IPS-20b (cell line): ENCODE data around the gene GALNT18.
A peak's percentile ranks its signal among the peaks of the same experiment; 100 is the strongest.

Experiments used
- H3K27ac ChIP-seq: one replicate; pipeline ENCODE4 v1.5.1; 2013; ENCODE audit warnings: low read length
- H3K27me3 ChIP-seq: 2 replicates; pipeline ENCODE4 v1.6.1; 2013; ENCODE audit warnings: mild to moderate bottlenecking, low read length, inconsistent platforms; ENCODE audit not compliant: insufficient read depth
- H3K36me3 ChIP-seq: 2 replicates; pipeline ENCODE4 v1.6.1; 2013; ENCODE audit warnings: low read depth, mild to moderate bottlenecking, inconsistent platforms, low read length, moderate library complexity; ENCODE audit not compliant: insufficient read depth
- H3K4me1 ChIP-seq: 2 replicates; pipeline ENCODE4 v1.6.1; 2013; ENCODE audit warnings: mild to moderate bottlenecking, control low read depth, inconsistent platforms, low read length, moderate library complexity; ENCODE audit not compliant: insufficient read depth
- H3K4me3 ChIP-seq: 2 replicates; pipeline ENCODE4 v1.5.1; 2013; ENCODE audit warnings: mild to moderate bottlenecking, low read length, inconsistent platforms
- H3K9ac ChIP-seq: 2 replicates; pipeline ENCODE4 v1.6.1; 2013; ENCODE audit warnings: low read depth, mild to moderate bottlenecking, inconsistent platforms, low read length, moderate library complexity
- H3K9me3 ChIP-seq: 2 replicates; pipeline ENCODE4 v1.6.1; 2013; ENCODE audit warnings: mild to moderate bottlenecking, low read depth, low read length, inconsistent platforms; ENCODE audit not compliant: insufficient read depth

GALNT18 gene

DNA sequence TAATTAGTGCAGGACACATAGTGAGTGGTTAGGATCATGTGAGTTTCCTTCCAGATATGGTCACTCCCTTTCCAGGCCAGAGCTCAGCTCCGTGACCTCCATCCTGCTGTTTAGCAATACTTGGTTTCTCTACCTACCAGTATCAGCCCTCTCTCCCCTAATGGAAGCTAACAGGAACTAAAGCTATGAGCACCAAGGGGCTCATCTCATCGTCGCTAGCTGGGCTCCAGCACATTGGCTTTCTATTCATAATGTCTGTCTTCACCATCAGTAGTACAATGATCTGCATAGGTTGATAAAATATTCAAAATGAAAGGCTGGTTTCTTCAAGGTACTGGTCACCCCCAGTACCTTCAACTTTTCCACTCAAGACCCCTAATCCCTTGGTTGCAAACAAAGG lies 2.4 kb upstream of the GALNT18 start:
- H3K4me3 ChIP-seq: no peak overlapping the region
- no peaks in the 10 kb centered on the region for H3K36me3 ChIP-seq
- H3K27ac ChIP-seq: no peak overlapping the region
- H3K4me1 ChIP-seq: peaks cover 14% of the 10 kb centered on the region
- peaks cover 76% of the 10 kb centered on the region for H3K27me3 ChIP-seq
- no peaks in the 10 kb centered on the region for H3K9me3 ChIP-seq
- no peak overlapping the region for H3K9ac ChIP-seq

DNA sequence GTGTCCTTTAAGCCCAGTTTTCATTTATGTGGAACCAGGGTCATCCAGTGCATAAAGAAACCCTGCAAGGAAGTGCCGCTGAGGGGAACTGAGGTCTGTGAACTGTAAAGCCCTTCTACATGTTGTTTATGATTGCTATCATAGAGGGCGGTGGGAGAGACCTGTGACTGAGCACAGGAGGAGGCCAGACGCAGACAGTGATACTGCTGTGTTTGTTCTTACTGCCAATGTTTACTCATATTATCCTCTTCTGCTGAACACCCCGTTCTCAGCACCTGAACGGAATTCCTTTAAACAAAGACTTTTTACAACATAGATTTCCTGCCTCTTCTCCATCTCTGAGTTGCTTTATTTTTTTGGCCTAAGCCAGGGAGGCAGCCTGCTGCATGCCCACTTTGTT lies 967 bp upstream of the GALNT18 start:
- H3K27me3 ChIP-seq: peaks cover 81% of the 10 kb centered on the region
- H3K9me3 ChIP-seq: no peaks in the 10 kb centered on the region
- H3K36me3 ChIP-seq: no peaks in the 10 kb centered on the region
- H3K9ac ChIP-seq: no peak overlapping the region
- peaks cover 10% of the 10 kb centered on the region; the same call in 1 of the 2 replicates for H3K4me1 ChIP-seq
- H3K27ac ChIP-seq: no peak overlapping the region
- no peak overlapping the region for H3K4me3 ChIP-seq

- Histone ChIP-seq H3K4me3 (peak overlapping the region; percentile 63), H3K27ac (no peak overlapping the region), H3K9me3 (no peaks in the 10 kb centered on the region), H3K4me1 (peaks cover 10% of the 10 kb centered on the region; the same call in 1 of the 2 replicates), H3K27me3 (peaks cover 76% of the 10 kb centered on the region), H3K9ac (no peak overlapping the region), H3K36me3 (no peaks in the 10 kb centered on the region)
Measured at GRCh38 chr11:11622340-11622706, 518 bp upstream of the GALNT18 start.

DNA sequence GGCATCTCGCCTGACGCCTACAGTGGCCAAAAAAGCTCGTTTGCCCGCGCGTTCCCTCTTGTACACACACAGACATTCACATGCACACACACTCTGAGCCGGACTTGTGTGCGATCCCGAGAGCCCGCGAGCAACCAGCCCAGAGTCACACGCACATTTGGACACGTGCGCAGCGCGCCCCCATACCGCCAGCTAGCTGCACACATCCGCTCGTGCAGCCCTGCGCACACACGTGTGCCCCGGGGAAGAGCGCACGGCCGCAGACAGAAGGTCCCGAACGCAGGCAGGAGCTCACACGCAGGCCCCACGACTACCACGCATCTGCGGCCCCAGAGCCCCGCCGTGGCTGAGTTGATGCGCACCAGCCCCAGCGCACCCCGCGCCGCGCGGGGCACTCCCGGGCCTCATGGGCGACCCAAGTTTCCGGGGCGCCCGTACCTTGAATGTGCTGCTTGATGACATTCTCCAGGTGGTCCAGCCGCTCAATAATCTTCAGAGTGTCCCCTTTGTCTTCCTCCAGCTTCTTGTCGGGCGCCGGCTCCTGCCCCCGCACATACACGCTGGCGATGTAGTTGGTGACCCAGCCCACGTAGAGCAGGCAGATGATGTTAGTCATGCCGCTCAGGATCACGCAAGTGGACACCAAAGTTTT lies 758 bp downstream of the GALNT18 start:
- peaks cover 70% of the 10 kb centered on the region for H3K27me3 ChIP-seq
- H3K9me3 ChIP-seq: no peaks in the 10 kb centered on the region
- H3K27ac ChIP-seq: no peak overlapping the region
- H3K36me3 ChIP-seq: no peaks in the 10 kb centered on the region
- peak overlapping the region; percentile 56; the same call in 1 of the 2 replicates for H3K9ac ChIP-seq
- H3K4me1 ChIP-seq: peaks cover 4% of the 10 kb centered on the region; the same call in 1 of the 2 replicates
- peak overlapping the region; percentile 79 for H3K4me3 ChIP-seq

DNA sequence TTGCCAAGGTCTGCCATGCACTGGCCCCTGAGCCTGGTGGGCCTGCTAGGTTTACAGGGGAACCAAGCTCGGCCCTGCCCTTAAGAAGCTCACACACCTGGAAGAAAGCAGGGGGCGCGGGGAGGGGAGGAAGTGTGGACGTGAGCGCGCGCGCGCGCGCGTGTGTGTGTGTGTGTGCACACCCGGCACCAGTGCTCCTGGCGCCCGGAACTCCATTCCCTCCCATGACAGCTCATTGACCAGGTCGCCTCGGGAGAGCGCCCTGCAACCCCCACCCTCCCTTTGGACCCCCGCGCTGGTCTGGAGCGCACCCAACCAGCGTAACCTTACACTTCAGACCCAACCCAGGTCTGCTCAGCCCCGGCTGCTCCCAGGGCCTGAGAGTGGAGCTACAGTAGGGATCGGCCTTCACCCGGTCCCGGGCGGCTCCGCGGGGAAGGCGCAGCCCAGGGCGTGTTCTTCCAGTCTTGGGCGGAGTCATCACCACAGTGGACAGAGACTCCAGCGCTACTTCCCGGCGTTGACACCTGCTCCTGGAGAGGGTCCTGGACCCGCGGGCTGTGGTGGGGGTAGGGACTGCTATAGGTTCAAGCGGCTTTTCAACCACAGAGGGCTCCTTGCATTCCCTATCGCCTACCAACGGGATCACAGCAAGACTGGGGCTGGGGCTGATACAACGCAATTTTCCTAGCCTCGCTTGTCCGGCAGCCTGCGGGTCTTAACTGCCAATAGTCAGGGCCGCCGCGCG lies 1.5 kb downstream of the GALNT18 start:
- Histone ChIP-seq H3K4me3 (peak overlapping the region; percentile 79), H3K27me3 (peaks cover 63% of the 10 kb centered on the region), H3K27ac (no peak overlapping the region), H3K9me3 (no peaks in the 10 kb centered on the region), H3K4me1 (peaks cover 4% of the 10 kb centered on the region; the same call in 1 of the 2 replicates), H3K36me3 (no peaks in the 10 kb centered on the region), H3K9ac (peak overlapping the region; percentile 56; the same call in 1 of the 2 replicates)

DNA sequence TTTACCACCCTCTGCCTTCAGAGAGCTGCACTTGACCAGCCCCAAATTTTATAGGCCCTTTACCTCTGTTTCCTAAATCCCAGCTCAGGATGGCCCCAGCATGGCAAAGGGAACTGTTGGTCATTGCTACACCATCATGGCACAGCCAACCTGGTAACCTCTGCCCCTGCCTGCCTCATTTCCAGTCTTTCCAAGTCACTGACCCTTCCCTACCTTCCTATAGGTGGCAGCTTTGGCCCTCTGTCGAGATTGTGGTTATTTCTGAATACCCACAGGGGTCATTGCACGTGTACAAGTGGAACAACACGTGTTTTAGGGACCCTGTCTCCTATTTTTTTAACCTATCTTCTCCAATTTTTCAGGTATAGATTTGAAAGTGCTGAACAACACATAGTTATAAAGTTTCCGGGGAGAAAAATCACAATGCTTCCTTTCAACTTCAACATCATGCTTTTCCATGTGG lies 2.8 kb downstream of the GALNT18 start:
- Histone ChIP-seq H3K27me3 (peaks cover 52% of the 10 kb centered on the region), H3K9me3 (no peaks in the 10 kb centered on the region), H3K36me3 (no peaks in the 10 kb centered on the region), H3K9ac (no peak overlapping the region), H3K4me1 (peaks cover 4% of the 10 kb centered on the region; the same call in 1 of the 2 replicates), H3K4me3 (no peak overlapping the region), H3K27ac (no peak overlapping the region)

- Histone ChIP-seq H3K27me3 (peaks cover 22% of the 10 kb centered on the region), H3K4me3 (no peak overlapping the region), H3K9ac (no peak overlapping the region), H3K27ac (no peak overlapping the region), H3K9me3 (no peaks in the 10 kb centered on the region), H3K4me1 (no peaks in the 10 kb centered on the region; the same call in 1 of the 2 replicates), H3K36me3 (no peaks in the 10 kb centered on the region)
Measured at GRCh38 chr11:11615086-11615485, 6.7 kb downstream of the GALNT18 start.

DNA sequence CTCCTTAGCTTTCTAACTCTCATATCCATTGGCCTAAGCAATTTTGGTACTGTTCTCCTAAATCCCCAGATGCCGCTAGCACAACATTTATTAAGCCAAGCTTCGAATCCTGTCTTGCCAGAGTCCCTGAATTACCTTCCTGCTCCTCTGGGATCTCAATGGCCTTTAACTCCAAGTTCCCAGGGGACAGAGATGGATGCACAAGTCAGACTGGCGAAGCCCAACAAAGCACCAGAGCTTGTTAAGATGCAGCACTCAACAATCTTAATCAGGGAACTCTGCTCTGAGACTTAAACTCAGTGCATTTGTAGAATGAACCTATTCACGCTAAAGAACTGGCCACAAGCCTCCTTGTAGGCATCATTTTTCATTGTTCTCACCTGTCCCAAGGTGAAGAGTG lies 9.4 kb downstream of the GALNT18 start:
- Histone ChIP-seq H3K36me3 (no peaks in the 10 kb centered on the region), H3K9me3 (no peaks in the 10 kb centered on the region), H3K4me1 (peaks cover 6% of the 10 kb centered on the region; the same call in 1 of the 2 replicates), H3K9ac (no peak overlapping the region), H3K4me3 (no peak overlapping the region), H3K27me3 (no peaks in the 10 kb centered on the region), H3K27ac (no peak overlapping the region)

DNA sequence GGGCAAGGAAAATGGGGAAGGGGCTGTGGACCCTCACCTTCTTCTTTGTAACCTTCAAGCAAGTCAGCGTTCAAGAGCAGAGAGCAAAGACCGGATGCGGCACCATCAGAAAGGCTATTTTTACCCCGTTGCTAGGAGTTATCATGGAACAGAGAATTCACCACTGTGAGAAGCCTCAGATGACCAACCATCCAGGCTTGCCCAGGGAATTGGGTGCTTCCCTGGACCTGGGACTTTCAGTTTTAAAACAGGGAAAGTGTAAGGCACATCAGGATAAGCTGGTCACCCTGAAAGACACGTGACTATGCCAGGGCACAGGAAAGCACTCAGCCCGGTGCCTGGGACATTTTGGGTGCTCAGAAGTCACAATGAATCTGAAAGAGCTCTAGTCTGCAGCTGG lies 10.4 kb downstream of the GALNT18 start:
- no peaks in the 10 kb centered on the region for H3K36me3 ChIP-seq
- H3K27ac ChIP-seq: no peak overlapping the region
- H3K9ac ChIP-seq: no peak overlapping the region
- no peaks in the 10 kb centered on the region for H3K27me3 ChIP-seq
- peaks cover 7% of the 10 kb centered on the region; the same call in 1 of the 2 replicates for H3K4me1 ChIP-seq
- H3K4me3 ChIP-seq: no peak overlapping the region
- H3K9me3 ChIP-seq: no peaks in the 10 kb centered on the region

GRCh38 chr11:11608783-11609232 lies 13.0 kb downstream of the GALNT18 start:
- Histone ChIP-seq H3K27me3 (no peaks in the 10 kb centered on the region), H3K4me3 (no peak overlapping the region), H3K36me3 (no peaks in the 10 kb centered on the region), H3K27ac (no peak overlapping the region), H3K4me1 (peaks cover 7% of the 10 kb centered on the region; the same call in 1 of the 2 replicates), H3K9me3 (no peaks in the 10 kb centered on the region), H3K9ac (no peak overlapping the region)

DNA sequence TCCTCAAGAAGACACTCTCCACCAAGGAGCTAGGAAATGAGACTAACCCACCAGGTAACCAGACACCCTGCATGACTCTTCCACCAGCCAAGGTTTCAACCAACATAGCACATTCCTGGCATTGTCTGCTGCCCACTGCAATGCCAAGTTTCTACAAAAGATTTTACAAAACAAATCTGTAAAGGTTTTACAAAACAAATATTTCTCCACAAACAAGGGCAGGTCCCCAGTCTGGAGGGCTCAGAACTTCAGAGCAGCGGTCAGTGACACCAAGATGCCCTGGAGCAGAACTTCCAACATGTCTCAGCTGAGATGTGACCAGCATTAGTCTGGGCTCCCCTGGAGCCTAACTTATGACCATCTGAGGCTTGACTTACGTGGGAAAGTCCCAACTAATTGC lies 14.0 kb downstream of the GALNT18 start:
- H3K9ac ChIP-seq: no peak overlapping the region
- H3K27me3 ChIP-seq: no peaks in the 10 kb centered on the region
- no peak overlapping the region for H3K4me3 ChIP-seq
- no peaks in the 10 kb centered on the region for H3K9me3 ChIP-seq
- no peaks in the 10 kb centered on the region for H3K36me3 ChIP-seq
- H3K4me1 ChIP-seq: peaks cover 7% of the 10 kb centered on the region; the same call in 1 of the 2 replicates
- no peak overlapping the region for H3K27ac ChIP-seq
